Fibroblast of lung (primary cell): ENCODE results near the gene KLF15.

Experiments used
- EZH2 ChIP-seq: IDR thresholded peaks from 2 replicates; pipeline ENCODE4 v1.5.1; 2012; ENCODE audit warnings: low read length, control low read depth, mild to moderate bottlenecking; ENCODE audit errors: missing control alignments
- TF ChIP-seq, protein P1 (sequence below), 2 donors: IDR thresholded peaks in 1 of 2; conservative IDR thresholded peaks in 1 of 2; 1 replicate in 1 of 2; 2 replicates in 1 of 2; pipeline ENCODE4 v1.5.1; 2011 to 2012; ENCODE audit warnings: low read length in 2 of 2, control low read depth in 1 of 2, inconsistent platforms in 1 of 2, low read depth in 1 of 2, mild to moderate bottlenecking in 1 of 2

DNA sequence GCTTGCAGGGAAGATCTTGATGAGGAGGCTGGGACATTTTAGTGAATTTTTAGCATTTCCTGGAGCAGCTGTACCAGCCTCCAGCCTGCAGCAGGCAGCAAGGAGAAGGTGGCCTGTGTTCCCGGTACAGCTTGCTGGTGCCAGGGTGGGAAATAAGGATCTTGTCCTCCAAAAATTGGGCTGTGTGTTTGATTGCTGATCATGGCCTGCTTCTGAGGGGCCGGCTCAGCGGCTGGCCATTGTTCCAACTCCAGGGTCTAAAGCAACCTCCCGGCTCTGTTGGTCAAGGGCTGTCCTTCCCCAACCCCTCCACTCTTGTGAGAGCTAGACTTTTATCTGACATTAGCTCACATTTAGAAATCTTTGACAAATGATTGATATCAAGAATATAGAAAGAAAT lies 42.5 kb upstream of the KLF15 start:
- TF ChIP-seq, protein P1, sequence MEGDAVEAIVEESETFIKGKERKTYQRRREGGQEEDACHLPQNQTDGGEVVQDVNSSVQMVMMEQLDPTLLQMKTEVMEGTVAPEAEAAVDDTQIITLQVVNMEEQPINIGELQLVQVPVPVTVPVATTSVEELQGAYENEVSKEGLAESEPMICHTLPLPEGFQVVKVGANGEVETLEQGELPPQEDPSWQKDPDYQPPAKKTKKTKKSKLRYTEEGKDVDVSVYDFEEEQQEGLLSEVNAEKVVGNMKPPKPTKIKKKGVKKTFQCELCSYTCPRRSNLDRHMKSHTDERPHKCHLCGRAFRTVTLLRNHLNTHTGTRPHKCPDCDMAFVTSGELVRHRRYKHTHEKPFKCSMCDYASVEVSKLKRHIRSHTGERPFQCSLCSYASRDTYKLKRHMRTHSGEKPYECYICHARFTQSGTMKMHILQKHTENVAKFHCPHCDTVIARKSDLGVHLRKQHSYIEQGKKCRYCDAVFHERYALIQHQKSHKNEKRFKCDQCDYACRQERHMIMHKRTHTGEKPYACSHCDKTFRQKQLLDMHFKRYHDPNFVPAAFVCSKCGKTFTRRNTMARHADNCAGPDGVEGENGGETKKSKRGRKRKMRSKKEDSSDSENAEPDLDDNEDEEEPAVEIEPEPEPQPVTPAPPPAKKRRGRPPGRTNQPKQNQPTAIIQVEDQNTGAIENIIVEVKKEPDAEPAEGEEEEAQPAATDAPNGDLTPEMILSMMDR (conservative IDR thresholded peaks at IDR 0.05 in 1 of 2, IDR thresholded peaks at IDR 0.05 in 1 of 2; ENCODE audit: low read depth in 1 of 2, low read length in 2 of 2) = no peak
- TF ChIP-seq EZH2 = no peak
